ENCODE data around the gene NXN.

DNA sequence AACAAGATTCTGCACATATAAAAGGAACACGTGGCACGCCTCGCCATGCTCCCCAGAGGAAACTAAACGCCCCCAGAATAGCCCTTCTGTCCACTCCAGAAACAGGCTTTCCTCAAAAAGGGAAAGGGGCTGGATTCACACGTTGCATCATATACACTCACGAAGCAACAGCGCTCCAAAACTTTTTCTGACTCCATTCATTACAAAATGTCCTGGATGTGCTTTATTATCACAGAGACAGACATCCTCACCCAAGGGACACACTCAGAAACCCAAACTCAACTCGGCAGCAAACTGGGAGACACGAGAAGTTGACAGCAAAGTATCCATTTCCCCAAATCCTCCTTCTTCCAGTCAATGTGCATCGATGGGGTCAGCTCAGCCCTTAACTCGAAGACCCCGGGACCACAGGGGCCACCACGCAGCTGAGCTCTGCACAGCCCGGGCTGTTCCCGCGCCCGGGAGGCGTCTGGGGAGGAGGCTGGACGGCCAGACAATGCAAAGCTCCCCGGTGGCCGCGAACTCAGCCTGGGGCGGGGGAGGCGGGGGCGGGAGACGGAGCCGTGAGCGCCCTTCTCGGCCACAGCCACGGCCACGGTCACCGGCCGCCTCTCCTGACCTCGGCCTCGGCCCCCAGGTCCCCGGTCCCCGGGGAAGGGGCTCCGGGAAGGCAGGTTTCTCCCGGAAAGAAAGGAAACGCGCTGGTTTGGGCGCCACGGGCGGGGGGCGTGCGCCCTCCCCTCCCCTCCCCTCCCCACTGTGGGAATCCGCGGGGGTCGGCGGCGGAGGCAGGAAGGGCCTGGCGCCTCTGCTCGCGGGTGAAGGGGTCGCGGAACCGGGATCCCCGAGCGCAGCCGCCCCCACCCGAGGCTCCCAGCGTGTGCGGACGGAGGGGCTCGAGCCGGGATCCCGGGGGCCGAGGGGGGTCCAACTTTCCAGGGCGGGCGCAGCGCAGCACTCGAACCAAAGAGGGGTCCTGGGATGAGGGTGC, 1.2 kb downstream of the NXN start:
- TF ChIP-seq POLR2A (IDR thresholded peaks at IDR 0.05): no peak
- TF ChIP-seq POLR2AphosphoS5 (IDR thresholded peaks at IDR 0.05): peak; percentile 64

All from gastroesophageal sphincter (tissue), 2 donors.